ENCODE data around the gene TBCB.

DNA sequence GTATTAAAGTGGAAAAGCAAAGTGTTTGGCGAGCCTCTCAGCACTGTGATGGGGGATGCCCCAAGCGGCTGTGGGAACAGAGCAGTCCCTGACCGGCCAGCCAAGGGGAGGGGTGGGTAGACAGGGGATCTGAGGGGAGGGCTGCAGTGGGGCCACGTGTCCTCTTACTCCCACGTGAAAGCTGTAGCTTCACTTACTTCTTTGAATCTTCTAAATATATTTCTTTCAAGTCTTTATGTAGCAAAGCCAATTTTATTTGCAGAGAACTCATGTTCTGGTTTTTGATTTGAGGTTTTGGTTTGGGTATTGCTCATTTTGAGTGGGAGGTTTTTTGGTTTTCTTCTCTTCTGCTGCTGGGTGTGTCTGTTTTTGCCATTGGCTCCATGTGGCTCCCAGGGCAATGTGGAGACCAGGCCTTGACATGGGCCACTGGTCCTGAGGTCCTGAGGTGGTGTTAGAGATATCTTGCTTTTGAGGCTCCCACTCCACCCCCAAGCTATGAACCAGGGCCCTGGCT lies 22.1 kb upstream of the TBCB start:
- no peak for TF ChIP-seq ZNF565 (CRISPR knock-in tag; conservative IDR thresholded peaks at IDR 0.05; ENCODE audit: low read depth)
- TF ChIP-seq, protein P1, sequence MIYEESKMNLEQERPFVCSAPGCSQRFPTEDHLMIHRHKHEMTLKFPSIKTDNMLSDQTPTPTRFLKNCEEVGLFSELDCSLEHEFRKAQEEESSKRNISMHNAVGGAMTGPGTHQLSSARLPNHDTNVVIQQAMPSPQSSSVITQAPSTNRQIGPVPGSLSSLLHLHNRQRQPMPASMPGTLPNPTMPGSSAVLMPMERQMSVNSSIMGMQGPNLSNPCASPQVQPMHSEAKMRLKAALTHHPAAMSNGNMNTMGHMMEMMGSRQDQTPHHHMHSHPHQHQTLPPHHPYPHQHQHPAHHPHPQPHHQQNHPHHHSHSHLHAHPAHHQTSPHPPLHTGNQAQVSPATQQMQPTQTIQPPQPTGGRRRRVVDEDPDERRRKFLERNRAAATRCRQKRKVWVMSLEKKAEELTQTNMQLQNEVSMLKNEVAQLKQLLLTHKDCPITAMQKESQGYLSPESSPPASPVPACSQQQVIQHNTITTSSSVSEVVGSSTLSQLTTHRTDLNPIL (CRISPR knock-in tag; IDR thresholded peaks at IDR 0.05; ENCODE audit: low read depth): no peak
- TF ChIP-seq ZFP3 (CRISPR knock-in tag; IDR thresholded peaks at IDR 0.05): no peak
- TF ChIP-seq RARB (CRISPR knock-in tag; IDR thresholded peaks at IDR 0.05): no peak
- TF ChIP-seq, protein P2, sequence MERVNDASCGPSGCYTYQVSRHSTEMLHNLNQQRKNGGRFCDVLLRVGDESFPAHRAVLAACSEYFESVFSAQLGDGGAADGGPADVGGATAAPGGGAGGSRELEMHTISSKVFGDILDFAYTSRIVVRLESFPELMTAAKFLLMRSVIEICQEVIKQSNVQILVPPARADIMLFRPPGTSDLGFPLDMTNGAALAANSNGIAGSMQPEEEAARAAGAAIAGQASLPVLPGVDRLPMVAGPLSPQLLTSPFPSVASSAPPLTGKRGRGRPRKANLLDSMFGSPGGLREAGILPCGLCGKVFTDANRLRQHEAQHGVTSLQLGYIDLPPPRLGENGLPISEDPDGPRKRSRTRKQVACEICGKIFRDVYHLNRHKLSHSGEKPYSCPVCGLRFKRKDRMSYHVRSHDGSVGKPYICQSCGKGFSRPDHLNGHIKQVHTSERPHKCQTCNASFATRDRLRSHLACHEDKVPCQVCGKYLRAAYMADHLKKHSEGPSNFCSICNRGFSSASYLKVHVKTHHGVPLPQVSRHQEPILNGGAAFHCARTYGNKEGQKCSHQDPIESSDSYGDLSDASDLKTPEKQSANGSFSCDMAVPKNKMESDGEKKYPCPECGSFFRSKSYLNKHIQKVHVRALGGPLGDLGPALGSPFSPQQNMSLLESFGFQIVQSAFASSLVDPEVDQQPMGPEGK (CRISPR knock-in tag; IDR thresholded peaks at IDR 0.05; ENCODE audit: borderline replicate concordance): no peak
- TF ChIP-seq OSR1 (CRISPR knock-in tag; IDR thresholded peaks at IDR 0.05): no peak
- TF ChIP-seq ARNTL (CRISPR knock-in tag; IDR thresholded peaks at IDR 0.05; ENCODE audit: borderline replicate concordance, low read depth): no peak
- TF ChIP-seq, protein P3, sequence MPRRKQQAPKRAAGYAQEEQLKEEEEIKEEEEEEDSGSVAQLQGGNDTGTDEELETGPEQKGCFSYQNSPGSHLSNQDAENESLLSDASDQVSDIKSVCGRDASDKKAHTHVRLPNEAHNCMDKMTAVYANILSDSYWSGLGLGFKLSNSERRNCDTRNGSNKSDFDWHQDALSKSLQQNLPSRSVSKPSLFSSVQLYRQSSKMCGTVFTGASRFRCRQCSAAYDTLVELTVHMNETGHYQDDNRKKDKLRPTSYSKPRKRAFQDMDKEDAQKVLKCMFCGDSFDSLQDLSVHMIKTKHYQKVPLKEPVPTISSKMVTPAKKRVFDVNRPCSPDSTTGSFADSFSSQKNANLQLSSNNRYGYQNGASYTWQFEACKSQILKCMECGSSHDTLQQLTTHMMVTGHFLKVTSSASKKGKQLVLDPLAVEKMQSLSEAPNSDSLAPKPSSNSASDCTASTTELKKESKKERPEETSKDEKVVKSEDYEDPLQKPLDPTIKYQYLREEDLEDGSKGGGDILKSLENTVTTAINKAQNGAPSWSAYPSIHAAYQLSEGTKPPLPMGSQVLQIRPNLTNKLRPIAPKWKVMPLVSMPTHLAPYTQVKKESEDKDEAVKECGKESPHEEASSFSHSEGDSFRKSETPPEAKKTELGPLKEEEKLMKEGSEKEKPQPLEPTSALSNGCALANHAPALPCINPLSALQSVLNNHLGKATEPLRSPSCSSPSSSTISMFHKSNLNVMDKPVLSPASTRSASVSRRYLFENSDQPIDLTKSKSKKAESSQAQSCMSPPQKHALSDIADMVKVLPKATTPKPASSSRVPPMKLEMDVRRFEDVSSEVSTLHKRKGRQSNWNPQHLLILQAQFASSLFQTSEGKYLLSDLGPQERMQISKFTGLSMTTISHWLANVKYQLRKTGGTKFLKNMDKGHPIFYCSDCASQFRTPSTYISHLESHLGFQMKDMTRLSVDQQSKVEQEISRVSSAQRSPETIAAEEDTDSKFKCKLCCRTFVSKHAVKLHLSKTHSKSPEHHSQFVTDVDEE (CRISPR knock-in tag; IDR thresholded peaks at IDR 0.05): no peak
- TF ChIP-seq CSDC2 (CRISPR knock-in tag; IDR thresholded peaks at IDR 0.05): no peak
- TF ChIP-seq BACH2 (CRISPR knock-in tag; IDR thresholded peaks at IDR 0.05; ENCODE audit: borderline replicate concordance): no peak
- TF ChIP-seq ESRRG (CRISPR knock-in tag; IDR thresholded peaks at IDR 0.05): no peak
- no peak for TF ChIP-seq ZFP30 (CRISPR knock-in tag; IDR thresholded peaks at IDR 0.05)
- TF ChIP-seq, protein P4, sequence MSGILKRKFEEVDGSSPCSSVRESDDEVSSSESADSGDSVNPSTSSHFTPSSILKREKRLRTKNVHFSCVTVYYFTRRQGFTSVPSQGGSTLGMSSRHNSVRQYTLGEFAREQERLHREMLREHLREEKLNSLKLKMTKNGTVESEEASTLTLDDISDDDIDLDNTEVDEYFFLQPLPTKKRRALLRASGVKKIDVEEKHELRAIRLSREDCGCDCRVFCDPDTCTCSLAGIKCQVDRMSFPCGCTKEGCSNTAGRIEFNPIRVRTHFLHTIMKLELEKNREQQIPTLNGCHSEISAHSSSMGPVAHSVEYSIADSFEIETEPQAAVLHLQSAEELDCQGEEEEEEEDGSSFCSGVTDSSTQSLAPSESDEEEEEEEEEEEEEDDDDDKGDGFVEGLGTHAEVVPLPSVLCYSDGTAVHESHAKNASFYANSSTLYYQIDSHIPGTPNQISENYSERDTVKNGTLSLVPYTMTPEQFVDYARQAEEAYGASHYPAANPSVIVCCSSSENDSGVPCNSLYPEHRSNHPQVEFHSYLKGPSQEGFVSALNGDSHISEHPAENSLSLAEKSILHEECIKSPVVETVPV (CRISPR knock-in tag; IDR thresholded peaks at IDR 0.05): no peak
- TF ChIP-seq PPARA (CRISPR knock-in tag; IDR thresholded peaks at IDR 0.05; ENCODE audit: borderline replicate concordance): no peak
